ENCODE results near the gene RBPMS2.

The RBPMS2 gene

DNA sequence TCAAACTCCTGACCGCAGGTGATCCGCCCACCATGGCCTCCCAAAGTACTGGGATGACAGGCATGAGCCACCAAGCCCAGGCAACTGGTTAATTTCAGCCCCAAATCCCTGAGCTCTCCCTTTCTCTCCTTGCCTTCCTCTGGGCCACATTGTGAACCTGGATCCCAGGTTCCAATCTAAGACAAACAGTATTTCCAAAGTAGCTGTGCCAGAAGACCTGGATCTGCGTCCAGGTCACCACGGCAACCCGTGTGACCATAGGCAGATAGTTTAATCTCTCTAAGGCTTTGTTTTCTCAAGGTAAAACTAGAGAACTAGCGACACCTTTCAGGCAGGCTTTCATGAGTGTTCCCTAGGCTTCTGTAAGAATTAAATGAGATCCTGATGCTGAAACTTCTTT is 5.9 kb upstream of the RBPMS2 start:
- H3K4me3 ChIP-seq (replicated peaks; ENCODE audit: low read depth, low read length) = no peak overlapping the region
- no peak for DNase-seq (ENCODE audit: low read depth)
- TF ChIP-seq, protein P1, sequence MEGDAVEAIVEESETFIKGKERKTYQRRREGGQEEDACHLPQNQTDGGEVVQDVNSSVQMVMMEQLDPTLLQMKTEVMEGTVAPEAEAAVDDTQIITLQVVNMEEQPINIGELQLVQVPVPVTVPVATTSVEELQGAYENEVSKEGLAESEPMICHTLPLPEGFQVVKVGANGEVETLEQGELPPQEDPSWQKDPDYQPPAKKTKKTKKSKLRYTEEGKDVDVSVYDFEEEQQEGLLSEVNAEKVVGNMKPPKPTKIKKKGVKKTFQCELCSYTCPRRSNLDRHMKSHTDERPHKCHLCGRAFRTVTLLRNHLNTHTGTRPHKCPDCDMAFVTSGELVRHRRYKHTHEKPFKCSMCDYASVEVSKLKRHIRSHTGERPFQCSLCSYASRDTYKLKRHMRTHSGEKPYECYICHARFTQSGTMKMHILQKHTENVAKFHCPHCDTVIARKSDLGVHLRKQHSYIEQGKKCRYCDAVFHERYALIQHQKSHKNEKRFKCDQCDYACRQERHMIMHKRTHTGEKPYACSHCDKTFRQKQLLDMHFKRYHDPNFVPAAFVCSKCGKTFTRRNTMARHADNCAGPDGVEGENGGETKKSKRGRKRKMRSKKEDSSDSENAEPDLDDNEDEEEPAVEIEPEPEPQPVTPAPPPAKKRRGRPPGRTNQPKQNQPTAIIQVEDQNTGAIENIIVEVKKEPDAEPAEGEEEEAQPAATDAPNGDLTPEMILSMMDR (IDR thresholded peaks at IDR 0.05; ENCODE audit: low read length, missing control alignments) = no peak

GRCh38 chr15:64780600-64781156 is 5.3 kb upstream of the RBPMS2 start:
- TF ChIP-seq, protein P1 (IDR thresholded peaks at IDR 0.05; ENCODE audit: low read length, missing control alignments) = no peak
- DNase-seq (ENCODE audit: low read depth) = no peak
- H3K4me3 ChIP-seq (replicated peaks; ENCODE audit: low read depth, low read length) = no peak overlapping the region

GRCh38 chr15:64779630-64780029 is 4.2 kb upstream of the RBPMS2 start:
- DNase-seq (ENCODE audit: low read depth) = no peak
- H3K4me3 ChIP-seq (replicated peaks; ENCODE audit: low read depth, low read length) = no peak overlapping the region
- TF ChIP-seq, protein P1 (IDR thresholded peaks at IDR 0.05; ENCODE audit: low read length, missing control alignments) = no peak

GRCh38 chr15:64779024-64779423 is 3.6 kb upstream of the RBPMS2 start:
- DNase-seq (ENCODE audit: low read depth) = no peak
- TF ChIP-seq, protein P1 (IDR thresholded peaks at IDR 0.05; ENCODE audit: low read length, missing control alignments) = no peak
- no peak overlapping the region for H3K4me3 ChIP-seq (replicated peaks; ENCODE audit: low read depth, low read length)

- TF ChIP-seq, protein P1 (IDR thresholded peaks at IDR 0.05; ENCODE audit: low read length, missing control alignments) = no peak
- H3K4me3 ChIP-seq (replicated peaks; ENCODE audit: low read depth, low read length) = peak overlapping the region; percentile 47
- DNase-seq (ENCODE audit: low read depth) = no peak
Observed at GRCh38 chr15:64776402-64776786, 1.0 kb upstream of the RBPMS2 start.

GRCh38 chr15:64774629-64775493 is 528 bp downstream of the RBPMS2 start:
- DNase-seq (ENCODE audit: low read depth) = no peak
- peak overlapping the region; percentile 29 for H3K4me3 ChIP-seq (replicated peaks; ENCODE audit: low read depth, low read length)
- TF ChIP-seq, protein P1 (IDR thresholded peaks at IDR 0.05; ENCODE audit: low read length, missing control alignments) = no peak

All from fibroblast of pulmonary artery (primary cell).